Nephron progenitor cell (in vitro differentiated cells): Measurements from ENCODE around the gene PAX2.
A peak's percentile ranks its signal among the peaks of the same experiment; 100 is the strongest.

Source experiments
- DNase-seq: peaks from one replicate; pipeline ENCODE4 v3.0.0; 2021
- H3K27ac Mint-ChIP-seq: 2 replicates; pipeline ENCODE4 v1.8.0; 2021; ENCODE audit warnings: mild to moderate bottlenecking, moderate library complexity, mixed read lengths
- H3K27me3 Mint-ChIP-seq: 2 replicates; pipeline ENCODE4 v1.8.0; 2021; ENCODE audit warnings: mild to moderate bottlenecking, low read depth, mixed read lengths; ENCODE audit not compliant: poor library complexity
- H3K36me3 Mint-ChIP-seq: 2 replicates; pipeline ENCODE4 v1.8.0; 2021; ENCODE audit warnings: low read depth, mixed read lengths
- H3K4me1 Mint-ChIP-seq: 2 replicates; pipeline ENCODE4 v1.8.0; 2021; ENCODE audit warnings: mixed read lengths
- H3K4me3 Mint-ChIP-seq: 2 replicates; pipeline ENCODE4 v1.8.0; 2021; ENCODE audit warnings: mild to moderate bottlenecking, moderate library complexity, mixed read lengths
- H3K9me3 Mint-ChIP-seq: 2 replicates; pipeline ENCODE4 v1.8.0; 2021; ENCODE audit warnings: mild to moderate bottlenecking, moderate library complexity, mixed read lengths
- CTCF ChIP-seq: fragments of 200-600 bp; sonication (generic); IDR thresholded peaks from 2 replicates; pipeline ENCODE4 v1.5.0; 2021; ENCODE audit warnings: antibody characterized with exemption

The PAX2 gene

GRCh38 chr10:100819424-100819823 lies 74.0 kb downstream of the PAX2 start:
- no peak for TF ChIP-seq CTCF
- Mint-ChIP-seq H3K4me3 (no peak overlapping the region), H3K36me3 (peaks cover 64% of the 10 kb centered on the region), H3K27me3 (peaks cover 51% of the 10 kb centered on the region), H3K4me1 (peaks cover 61% of the 10 kb centered on the region), H3K9me3 (no peaks in the 10 kb centered on the region), H3K27ac (no peak overlapping the region)
- DNase-seq: no peak

DNA sequence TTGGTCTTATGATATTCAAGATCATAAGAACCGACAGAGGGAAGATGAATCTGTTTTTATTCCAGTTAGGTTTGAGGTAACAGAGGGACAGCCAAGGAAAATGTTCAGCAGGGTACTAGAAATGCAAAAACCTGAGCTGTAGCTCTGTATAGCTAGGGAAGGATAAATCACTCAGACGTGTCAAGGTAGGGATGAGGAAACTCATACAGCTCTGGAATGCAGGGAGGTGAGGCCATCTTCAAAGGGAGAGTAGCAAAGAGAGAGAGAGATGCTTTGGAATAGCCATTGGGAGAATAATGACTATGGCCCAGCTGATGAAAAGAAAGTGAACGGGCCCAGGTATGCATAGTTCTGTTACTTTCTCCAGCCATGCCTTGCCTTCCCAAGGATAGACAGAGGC lies 77.8 kb downstream of the PAX2 start:
- no peak for DNase-seq
- no peak for TF ChIP-seq CTCF
- H3K36me3 Mint-ChIP-seq: peaks cover 49% of the 10 kb centered on the region
- H3K9me3 Mint-ChIP-seq: no peaks in the 10 kb centered on the region
- peaks cover 53% of the 10 kb centered on the region for H3K4me1 Mint-ChIP-seq
- no peak overlapping the region for H3K27ac Mint-ChIP-seq
- H3K27me3 Mint-ChIP-seq: peaks cover 72% of the 10 kb centered on the region
- H3K4me3 Mint-ChIP-seq: peak overlapping the region; percentile 5

DNA sequence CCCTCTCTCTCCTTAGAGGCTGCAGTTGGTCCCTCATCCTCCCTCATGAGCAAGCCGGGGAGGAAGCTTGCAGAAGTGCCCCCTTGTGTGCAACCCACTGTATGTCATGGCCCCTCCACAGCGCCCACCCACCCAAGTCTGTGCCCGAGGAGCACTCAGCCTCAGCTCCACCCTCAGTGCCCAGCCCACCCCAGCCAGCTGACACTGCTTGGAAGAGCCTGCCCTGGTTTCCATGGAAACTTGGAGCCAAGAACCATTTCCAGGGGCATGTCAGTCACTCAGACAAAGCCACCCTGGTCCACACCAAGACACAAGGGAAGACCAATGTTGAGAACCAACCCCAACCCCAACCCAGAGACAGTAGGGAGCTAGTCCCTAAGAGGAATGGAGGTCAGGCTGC lies 79.5 kb downstream of the PAX2 start:
- H3K27ac Mint-ChIP-seq: no peak overlapping the region
- DNase-seq: peak; percentile 30
- H3K9me3 Mint-ChIP-seq: no peaks in the 10 kb centered on the region
- H3K36me3 Mint-ChIP-seq: peaks cover 39% of the 10 kb centered on the region
- peaks cover 66% of the 10 kb centered on the region for H3K4me1 Mint-ChIP-seq
- peak overlapping the region; percentile 28 for H3K4me3 Mint-ChIP-seq
- H3K27me3 Mint-ChIP-seq: peaks cover 62% of the 10 kb centered on the region
- no peak for TF ChIP-seq CTCF

DNA sequence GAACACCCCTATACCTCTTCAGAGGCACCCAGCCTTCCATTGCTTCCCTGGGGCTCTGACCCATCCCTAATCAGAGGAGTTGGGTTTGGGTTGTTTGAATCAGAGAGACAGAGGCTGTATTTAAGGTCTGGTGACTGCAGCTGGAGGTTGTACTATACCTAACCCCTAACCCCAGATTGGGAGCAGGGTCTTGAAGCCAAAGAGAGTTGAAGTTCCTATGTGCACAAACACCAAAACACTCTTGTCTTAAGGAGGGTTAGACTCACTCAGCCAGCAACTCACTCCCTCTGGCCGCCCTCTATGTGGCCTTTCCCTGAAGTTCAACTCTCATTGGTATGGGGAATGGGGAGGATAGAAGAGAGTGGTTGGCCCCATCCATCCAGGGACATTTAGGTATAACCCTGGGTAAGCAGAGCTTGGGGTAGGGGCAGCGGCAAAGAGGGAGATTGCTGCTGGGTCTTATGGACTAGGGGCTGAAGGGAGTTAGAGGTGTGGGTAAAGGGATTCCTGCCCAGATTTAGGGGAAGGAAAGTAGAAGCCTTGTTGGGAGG lies 80.0 kb downstream of the PAX2 start:
- no peak for TF ChIP-seq CTCF
- no peak overlapping the region for H3K27ac Mint-ChIP-seq
- no peaks in the 10 kb centered on the region for H3K9me3 Mint-ChIP-seq
- H3K27me3 Mint-ChIP-seq: peaks cover 58% of the 10 kb centered on the region
- peak overlapping the region; percentile 69 for H3K4me3 Mint-ChIP-seq
- H3K36me3 Mint-ChIP-seq: peaks cover 34% of the 10 kb centered on the region
- H3K4me1 Mint-ChIP-seq: peaks cover 67% of the 10 kb centered on the region
- DNase-seq: no peak

DNA sequence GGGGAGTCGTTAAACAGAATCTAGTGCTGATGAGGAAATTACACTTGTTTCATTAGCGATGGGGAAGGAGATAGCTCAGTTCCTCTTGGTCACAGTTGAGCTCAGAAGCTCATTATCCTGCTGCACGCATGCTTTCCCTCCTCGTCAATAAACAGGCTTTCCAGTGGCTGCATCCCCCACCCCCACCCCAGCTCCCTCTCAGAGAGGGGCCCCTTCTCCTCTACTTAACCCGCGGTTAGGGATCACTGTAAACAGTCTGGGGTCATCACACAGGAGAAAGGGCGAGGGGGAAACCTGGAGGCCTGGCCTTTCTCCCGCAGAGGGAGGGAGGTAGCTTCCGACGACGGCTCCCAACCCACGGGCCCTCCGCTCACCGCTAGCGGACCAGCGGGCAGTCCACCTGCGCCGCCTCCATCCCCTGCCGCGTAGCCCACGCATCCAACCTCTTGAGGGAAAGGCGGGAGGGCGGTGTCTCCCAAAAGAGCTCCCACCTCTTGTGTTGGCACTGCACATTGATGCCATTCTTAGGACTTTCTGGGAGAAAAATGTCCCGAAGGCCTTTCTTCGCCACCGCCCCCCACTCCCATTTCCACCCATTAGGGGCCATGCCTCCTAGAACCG lies 80.8 kb downstream of the PAX2 start:
- no peaks in the 10 kb centered on the region for H3K9me3 Mint-ChIP-seq
- H3K36me3 Mint-ChIP-seq: peaks cover 26% of the 10 kb centered on the region
- peak overlapping the region; percentile 69 for H3K4me3 Mint-ChIP-seq
- no peak for TF ChIP-seq CTCF
- H3K4me1 Mint-ChIP-seq: peaks cover 75% of the 10 kb centered on the region
- peak overlapping the region; percentile 89 for H3K27ac Mint-ChIP-seq
- peaks cover 51% of the 10 kb centered on the region for H3K27me3 Mint-ChIP-seq
- DNase-seq: peak; percentile 47

- Mint-ChIP-seq H3K4me1 (peaks cover 77% of the 10 kb centered on the region), H3K9me3 (no peaks in the 10 kb centered on the region), H3K4me3 (peak overlapping the region; percentile 69), H3K27me3 (peaks cover 47% of the 10 kb centered on the region), H3K27ac (no peak overlapping the region), H3K36me3 (peaks cover 24% of the 10 kb centered on the region)
- no peak for TF ChIP-seq CTCF
- no peak for DNase-seq
Observed at GRCh38 chr10:100826661-100826982, 81.2 kb downstream of the PAX2 start.
